ENCODE data around the gene MACROD2. TPM values are rescaled to one million over a fixed set of nuclear protein-coding genes. Genes with fewer than 3 reads are reported as not detected.
A peak's percentile ranks its signal among the peaks of the same experiment; 100 is the strongest.

The MACROD2 gene
- total RNA-seq, 1 experiment from 2014 or later: 0.02 TPM

DNA sequence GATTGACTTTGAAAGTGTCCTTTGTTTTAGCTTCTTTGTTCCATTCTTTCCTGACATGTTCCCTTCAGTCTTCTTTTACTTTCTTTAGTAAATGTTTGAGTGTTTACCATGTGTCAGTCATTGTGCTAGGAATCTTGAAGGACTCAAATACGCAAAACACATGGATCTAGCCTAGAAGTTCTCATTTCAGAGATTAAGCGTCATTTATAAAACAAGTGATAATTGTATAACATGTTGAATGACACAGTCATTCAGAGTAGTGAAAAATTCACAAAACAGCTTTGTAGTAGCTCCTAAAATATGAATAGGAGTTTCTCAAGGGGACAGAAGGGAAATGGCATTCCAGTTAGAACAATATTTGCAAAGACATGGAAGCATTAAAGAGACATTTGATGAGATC is 66.9 kb downstream of the MACROD2 start:
- DNase-seq (ENCODE audit: low spot score): no peak

DNA sequence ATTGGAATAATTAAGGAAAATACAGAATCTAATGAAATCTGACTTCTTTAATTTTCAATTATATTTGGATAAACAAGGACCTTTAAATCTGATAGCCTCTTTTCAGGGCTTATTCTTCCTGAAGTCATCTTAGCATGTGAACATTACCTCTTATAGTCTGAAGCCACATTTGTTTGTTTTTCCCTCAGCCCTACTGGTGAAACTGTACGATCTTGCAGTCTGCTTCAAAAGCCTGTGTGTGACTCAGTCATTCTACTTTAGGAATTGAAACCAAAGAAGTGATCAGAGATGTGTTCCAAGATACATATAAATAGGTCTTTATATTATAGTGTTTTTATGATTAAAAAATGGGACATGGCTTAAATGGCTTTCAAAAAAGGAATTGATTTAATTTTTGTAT is 67.5 kb downstream of the MACROD2 start:
- no peak for DNase-seq (ENCODE audit: low spot score)

DNA sequence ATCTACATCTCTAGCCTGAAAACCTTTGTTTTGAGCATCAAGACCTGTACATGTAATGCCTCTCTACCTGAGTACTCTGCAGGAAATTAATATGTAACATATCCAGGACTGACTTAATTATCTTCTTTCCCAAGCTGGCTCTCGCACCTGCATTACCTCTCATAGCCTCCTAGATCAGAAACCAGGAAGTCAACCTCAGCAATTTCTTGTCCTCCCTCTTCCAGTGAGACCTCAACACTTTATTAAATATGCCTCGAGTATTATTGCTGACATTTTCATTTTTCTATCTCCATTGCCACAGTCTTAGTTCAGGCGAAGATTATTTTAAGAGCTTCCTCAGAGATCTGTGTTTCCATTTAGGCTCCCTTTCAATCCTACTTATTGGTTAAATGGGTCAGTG is 69.0 kb downstream of the MACROD2 start:
- DNase-seq (ENCODE audit: low spot score): no peak

DNA sequence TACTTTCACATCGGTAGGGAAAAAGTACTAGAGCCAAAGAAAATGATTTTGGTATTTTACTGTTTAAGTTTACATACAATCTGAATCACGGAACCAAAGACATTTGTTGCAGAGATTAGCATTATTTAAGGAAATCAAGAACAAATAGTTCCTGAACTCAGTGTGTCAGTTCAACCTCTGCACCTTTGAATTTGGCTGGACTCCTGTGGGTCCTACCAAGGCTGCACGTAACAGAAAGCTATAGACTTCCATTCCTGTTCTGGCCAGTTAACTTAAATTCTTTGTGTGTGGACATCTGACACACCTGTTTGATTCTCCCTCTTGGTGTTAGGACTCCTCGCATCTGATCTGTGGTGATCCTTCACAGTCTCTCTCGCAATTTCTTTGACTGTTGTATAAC is 69.6 kb downstream of the MACROD2 start:
- DNase-seq (ENCODE audit: low spot score): no peak

GRCh38 chr20:14065774-14066173 is 70.5 kb downstream of the MACROD2 start:
- DNase-seq (ENCODE audit: low spot score): no peak

DNA sequence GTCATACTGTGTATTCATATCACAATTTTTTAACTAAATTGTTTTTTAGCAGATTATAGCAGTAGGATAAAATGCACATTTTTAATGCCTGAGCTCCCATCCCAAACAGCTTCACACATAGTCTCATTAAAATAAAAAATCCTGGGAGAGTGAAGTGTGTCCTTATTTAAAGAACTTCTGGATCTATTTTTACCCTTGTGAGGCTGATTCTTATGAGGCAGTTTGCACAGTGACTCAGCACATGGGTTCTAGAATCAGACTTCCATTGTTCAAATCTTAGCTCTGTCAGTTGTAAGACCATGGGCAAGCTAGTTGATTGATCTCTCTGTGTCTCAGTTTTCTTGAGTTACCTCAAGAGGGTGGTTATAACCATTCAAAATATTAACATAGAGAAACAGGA is 72.3 kb downstream of the MACROD2 start:
- no peak for DNase-seq (ENCODE audit: low spot score)

GRCh38 chr20:14069796-14070195 is 74.5 kb downstream of the MACROD2 start:
- peak; percentile 35 for DNase-seq (ENCODE audit: low spot score)

DNA sequence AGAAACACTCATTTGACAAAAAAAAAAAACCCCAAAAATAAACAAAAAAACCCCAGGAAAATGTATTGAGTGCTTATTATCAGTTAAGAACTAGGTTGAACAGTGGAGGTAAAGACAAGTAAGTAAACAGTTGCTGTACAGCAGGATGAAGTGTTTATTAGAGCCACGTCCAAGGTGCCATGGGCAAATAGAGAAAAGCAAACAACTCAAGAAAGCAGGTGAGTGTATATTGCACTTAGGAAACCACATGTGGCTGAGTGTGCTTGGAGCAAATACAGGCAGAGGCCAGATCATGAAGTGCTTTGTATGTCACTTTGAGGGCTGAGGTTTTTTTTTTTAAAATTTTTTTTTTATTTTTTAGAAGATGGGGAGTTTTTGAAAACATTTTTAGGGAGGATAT is 98.3 kb downstream of the MACROD2 start:
- no peak for DNase-seq (ENCODE audit: low spot score)

- DNase-seq (ENCODE audit: low spot score): no peak
Measured at GRCh38 chr20:14098261-14098660, 102.9 kb downstream of the MACROD2 start.

DNA sequence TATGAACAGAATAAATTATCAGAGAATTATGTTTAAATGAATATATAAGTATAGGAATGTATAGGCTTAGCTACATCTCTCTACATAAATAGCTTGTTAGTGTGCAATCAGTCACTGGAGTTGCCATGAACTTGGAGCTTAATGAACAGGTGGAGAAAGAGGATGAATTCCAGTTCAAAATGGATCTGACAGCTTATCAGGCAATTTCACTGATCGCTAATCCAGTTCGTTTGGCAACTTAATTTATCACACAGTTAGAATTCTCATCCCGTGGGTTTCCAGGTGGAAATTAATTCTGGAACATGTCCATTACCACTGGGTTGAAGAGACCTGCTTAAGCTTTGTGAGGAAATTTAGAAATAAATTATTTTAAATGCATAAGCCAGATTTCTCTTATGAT is 118.1 kb downstream of the MACROD2 start:
- no peak for DNase-seq (ENCODE audit: low spot score)

GRCh38 chr20:14114065-14114704 is 118.9 kb downstream of the MACROD2 start:
- DNase-seq (ENCODE audit: low spot score): no peak

- no peak for DNase-seq (ENCODE audit: low spot score)
Measured at GRCh38 chr20:14116037-14116436, 120.7 kb downstream of the MACROD2 start.

DNA sequence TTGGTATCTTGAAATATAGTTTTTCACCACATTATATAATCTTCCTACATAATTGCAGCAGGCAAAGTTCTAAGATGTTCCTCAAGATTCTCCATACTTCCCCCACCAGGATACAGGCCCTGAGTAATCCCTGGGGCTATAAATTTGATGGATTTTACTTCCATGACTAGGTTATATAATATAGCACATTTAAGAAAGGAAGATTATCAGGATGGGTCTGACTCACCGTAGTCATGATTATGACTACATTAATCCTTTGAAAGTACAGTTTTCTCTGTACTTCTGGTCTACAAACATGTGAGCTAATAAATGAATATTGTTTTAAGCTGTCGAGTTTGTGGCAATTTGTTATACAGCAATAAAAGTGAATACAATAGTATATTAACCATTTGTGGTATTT is 122.5 kb downstream of the MACROD2 start:
- DNase-seq (ENCODE audit: low spot score): no peak

- DNase-seq (ENCODE audit: low spot score): no peak
Measured at GRCh38 chr20:14126856-14127255, 131.5 kb downstream of the MACROD2 start.

DNA sequence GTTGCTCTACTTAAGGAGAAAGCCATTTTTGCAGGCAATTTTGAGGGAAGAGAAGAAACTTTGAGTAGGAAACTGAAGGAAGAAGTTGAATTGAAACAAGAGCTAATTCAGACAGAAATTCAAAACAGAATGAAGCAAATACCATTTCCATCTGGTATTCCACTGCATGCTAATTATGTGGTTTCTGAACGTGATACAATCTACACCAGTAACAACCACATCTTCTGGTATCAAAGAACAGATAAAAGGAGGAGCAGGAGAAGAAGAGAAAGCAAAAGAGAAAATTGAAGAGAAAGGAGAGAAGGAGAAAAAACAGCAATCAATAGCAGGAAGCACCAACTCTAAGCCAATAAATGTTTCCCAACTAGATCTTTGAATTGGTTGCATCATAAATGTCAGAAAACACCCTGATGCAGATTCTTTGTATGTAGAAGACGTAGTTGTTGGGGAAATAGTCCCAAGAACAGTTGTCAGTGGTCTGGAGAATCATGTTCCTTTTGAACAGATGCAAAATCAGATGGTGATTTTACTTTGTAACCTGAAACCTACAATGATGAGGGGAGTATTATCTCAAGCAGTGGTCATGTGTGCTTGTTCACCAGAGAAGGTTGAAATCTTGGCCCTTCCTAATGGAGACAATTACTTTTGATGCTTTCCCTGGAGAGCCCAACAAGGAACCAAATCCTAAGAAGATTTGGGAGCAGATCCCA is 132.4 kb downstream of the MACROD2 start:
- no peak for DNase-seq (ENCODE audit: low spot score)

GRCh38 chr20:14134004-14134403 is 138.7 kb downstream of the MACROD2 start:
- no peak for DNase-seq (ENCODE audit: low spot score)

- peak; percentile 57 for DNase-seq (ENCODE audit: low spot score)
Measured at GRCh38 chr20:14142171-14142570, 146.9 kb downstream of the MACROD2 start.

GRCh38 chr20:14142964-14143627 is 147.8 kb downstream of the MACROD2 start:
- DNase-seq (ENCODE audit: low spot score): peak; percentile 45

DNA sequence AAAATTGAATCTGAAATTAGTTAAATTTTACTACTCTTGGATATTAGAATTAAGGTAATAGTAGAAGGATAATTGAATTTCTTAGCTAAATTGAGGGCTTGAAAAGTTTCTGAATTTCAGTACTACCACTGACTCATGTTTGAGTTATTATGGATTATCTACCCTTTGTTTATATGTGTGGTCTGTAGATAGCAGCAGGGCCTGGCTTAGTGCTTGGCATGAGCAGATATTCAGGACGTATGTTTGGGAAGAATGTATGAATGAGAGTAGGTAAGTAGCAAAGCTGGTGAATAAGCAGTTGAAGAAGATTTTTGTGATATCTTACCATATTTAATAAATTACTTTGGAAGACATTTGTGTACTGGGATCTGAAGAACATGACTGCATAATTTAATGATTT is 152.7 kb downstream of the MACROD2 start:
- DNase-seq (ENCODE audit: low spot score): no peak

GRCh38 chr20:14155361-14155760 is 160.0 kb downstream of the MACROD2 start:
- DNase-seq (ENCODE audit: low spot score): no peak

DNA sequence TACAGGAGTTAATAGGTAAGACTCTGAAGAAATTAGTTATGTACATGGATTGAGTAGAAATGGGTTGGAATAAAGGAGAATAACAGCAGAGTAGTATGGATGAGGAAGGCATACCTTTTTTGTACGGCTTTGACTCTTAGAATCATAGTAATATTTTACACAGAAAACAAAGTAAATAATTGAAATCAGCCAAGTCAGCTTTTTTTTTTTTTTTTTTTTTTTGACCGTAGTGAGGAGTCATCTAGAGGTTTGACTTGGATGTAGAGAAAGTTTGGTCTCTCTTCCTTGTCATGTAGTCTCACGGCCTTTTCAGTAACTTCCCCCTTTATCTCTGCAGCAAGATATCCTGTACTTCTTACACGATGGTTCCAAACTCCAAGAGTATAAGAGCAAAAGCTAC is 183.2 kb downstream of the MACROD2 start:
- DNase-seq (ENCODE audit: low spot score): no peak

DNA sequence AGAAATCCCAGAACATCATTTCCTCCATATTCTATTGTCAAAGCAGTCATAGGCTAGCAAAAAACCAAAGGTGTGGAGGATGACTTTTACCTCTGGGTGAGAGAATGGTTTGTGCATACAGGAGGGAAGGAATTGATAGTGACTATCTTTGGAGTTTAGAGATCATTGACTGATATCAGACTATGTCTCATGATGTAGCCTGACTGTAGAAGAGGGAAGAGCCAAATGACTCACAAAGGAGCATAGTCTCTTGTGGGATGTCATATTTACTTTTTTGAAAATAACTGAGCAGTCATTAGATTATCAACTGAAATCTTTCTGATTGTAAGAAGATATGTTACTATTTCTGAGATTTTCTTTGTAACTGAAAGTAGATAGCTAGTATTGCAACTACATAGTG is 183.6 kb downstream of the MACROD2 start:
- DNase-seq (ENCODE audit: low spot score): no peak

GRCh38 chr20:14189794-14190402 is 194.6 kb downstream of the MACROD2 start:
- peak; percentile 27 for DNase-seq (ENCODE audit: low spot score)
